Superior temporal gyrus (tissue), 1 donor: ENCODE results near the gene ZNF831.

ENCODE experiments used
- DNase-seq: peaks from one replicate; pipeline ENCODE4 v3.0.0-alpha.2; 2016; ENCODE audit errors: extremely low spot score

Gene ZNF831

GRCh38 chr20:59305908-59306655, 142.5 kb downstream of the ZNF831 start:
- DNase-seq: peak; percentile 11

GRCh38 chr20:59307270-59307669, 143.6 kb downstream of the ZNF831 start:
- DNase-seq: no peak
